Transverse colon (tissue), 4 donors: Measurements from ENCODE around the gene DDX17.

Source experiments
- CTCF ChIP-seq, 5 experiments: fragments of 200-600 bp in 3 of 5; fragments of 450-650 bp in 2 of 5; sonication (generic) in 3 of 5; IDR thresholded peaks; 1 replicate in 2 of 5; 2 replicates in 3 of 5; pipeline ENCODE4 v1.5.1; 2016 to 2017; ENCODE audit warnings: antibody characterized with exemption in 5 of 5, inconsistent platforms in 3 of 5, mild to moderate bottlenecking in 2 of 5, moderate library complexity in 1 of 5
- POLR2A ChIP-seq: fragments of 450-650 bp; IDR thresholded peaks from one replicate; pipeline ENCODE4 v1.6.1; 2016; ENCODE audit warnings: antibody characterized with exemption, mild to moderate bottlenecking, moderate library complexity
- POLR2AphosphoS5 ChIP-seq, 3 donors: sonication (generic); formaldehyde crosslinking; IDR thresholded peaks; one replicate each; pipeline ENCODE4 v1.6.1; 2016; ENCODE audit warnings: antibody characterized with exemption in 3 of 3

DNA sequence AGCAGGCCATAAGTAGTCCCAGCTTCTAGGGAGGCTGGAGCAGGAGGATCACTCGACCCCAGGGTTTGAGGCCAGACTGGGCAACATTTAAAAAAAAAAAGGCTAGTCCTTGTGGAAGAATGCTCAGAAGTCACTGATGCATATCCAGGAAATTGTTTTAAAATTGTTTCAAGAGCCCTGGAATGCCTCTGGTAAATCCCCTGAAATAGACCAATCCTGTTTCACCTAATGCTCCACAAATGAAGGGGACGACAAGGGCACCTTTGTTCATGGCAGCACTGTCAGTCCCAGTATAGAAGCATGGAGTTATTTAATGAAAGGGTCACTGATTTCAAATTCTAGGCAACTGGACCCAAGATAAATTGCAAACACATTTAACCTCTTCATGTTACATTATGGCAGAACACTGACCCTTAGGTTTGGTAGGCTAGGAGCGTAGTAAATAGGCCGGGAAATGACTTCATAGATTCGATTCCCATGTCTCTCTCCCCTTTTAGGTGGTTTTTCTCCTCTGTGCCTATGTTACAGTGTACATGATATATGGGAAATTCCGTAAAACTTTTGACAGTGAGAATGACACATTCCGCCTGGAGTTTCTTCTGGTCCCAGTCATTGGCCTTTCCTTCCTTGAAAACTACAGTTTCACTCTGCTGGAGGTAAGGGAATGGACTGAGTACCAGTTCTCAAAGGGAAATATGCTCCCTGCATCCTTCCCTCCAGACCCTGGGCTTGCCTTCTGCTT, 26.8 kb downstream of the DDX17 start:
- TF ChIP-seq POLR2A = no peak
- TF ChIP-seq POLR2AphosphoS5 (IDR thresholded peaks at IDR 0.05) = no peak
- no peak for TF ChIP-seq CTCF (IDR thresholded peaks at IDR 0.05)
